NCI-H2029 treated with DMSO at 0.1 percent for 48 hours (cell line): ENCODE data around the gene EPAS1.

Experiments
- DNase-seq: peaks from one replicate; lab custom pipeline; 2025; lab: John Stamatoyannopoulos, UW

EPAS1 gene

DNA sequence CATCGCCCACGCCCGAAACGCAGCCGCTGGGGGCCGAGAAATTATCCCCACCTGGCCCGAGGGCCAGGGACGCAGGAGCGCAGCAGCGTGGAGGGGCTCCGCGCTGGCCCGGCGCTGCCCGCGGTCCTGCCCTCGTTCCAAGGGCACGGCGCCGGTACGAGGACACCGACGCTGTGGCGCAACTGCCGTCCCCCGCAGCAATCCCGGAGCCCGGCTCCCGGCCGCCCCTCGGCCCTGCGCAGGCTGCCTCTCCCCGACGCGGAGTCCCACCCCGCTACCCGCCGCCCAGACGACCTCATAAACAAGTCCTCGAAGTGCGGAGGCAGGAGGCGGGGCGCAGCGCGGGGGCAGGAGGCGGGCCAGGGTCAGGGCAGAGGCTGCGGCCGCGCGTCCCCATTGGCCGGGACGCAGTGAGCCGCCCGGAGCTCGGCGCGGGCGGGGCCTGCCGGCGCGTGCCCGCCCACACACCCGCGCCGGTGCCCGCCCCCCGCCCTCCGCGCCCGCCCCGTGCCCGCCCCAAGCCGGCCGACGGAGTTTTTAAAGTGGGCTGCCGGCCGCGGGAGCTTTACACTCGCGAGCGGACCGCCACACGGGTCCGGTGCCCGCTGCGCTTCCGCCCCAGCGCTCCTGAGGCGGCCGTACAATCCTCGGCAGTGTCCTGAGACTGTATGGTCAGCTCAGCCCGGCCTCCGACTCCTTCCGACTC lies at the start of gene EPAS1:
EPAS1 (plus strand) TSS at position 568 of the 706 bp plus-strand sequence. CDS start 505 bp downstream, outside the sequence.
- DNase-seq = peak; percentile 22

DNA sequence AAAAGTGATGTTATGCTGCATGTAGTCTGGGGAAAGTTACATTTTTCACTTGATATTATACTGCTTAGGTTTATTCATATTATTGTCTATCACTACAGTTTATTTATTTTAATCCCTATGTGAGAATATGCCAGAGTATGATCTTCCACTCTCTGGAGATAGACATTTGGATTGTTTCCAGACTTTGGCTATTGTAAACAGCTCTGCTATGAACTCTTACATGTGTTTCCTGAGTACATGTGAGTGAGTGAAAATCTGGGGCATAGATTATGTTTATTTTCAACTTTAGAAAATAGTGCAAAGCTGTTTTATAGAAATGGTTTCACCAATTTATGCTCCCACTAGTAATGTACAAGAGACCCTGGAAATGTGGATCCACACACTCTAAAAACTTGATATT lies 49.0 kb upstream of the EPAS1 start:
- DNase-seq = peak; percentile 15

GRCh38 chr2:46249654-46250053 lies 47.6 kb upstream of the EPAS1 start:
- DNase-seq = no peak

GRCh38 chr2:46252891-46253659 lies 44.1 kb upstream of the EPAS1 start:
- no peak for DNase-seq

DNA sequence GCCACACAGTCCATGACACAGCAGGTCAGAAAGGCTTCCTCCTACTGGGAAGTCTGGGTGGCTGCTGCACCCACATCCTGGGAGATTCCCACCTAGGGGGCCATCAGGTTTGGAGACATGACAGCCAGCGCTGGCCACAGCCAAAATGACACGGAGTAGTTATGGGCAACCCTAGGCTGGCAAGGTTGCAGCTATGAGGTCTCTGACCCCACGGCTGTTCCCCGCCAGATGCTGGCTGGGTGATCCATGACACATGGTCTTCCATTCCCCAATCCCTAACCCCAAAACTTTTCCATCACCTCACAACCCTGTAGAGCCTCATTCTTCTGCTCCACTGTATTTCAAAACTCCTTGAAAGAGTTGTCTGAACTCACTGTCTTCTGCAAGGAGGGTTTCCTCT lies 42.7 kb upstream of the EPAS1 start:
- no peak for DNase-seq

GRCh38 chr2:46256563-46257142 lies 40.6 kb upstream of the EPAS1 start:
- DNase-seq = peak; percentile 6

DNA sequence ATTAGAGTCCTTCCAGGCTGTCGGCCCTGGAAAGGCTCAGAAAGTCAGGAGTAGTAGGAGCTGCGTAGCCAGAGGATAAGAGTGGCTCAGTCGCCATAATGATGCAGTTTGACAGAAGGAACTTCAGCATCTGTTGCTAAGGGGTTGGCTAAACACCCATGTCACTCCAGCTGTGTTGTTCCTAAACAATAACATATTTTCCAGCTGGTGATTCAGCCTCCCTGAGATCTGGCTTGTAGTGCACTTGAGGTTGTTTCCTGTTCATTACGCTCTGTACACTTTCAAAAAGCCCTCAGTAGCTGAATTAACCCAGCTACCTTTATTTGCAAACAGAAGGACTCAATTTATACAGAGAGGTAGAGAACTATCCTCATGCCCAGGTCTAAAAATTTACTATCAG lies 39.7 kb upstream of the EPAS1 start:
- DNase-seq = peak; percentile 93

DNA sequence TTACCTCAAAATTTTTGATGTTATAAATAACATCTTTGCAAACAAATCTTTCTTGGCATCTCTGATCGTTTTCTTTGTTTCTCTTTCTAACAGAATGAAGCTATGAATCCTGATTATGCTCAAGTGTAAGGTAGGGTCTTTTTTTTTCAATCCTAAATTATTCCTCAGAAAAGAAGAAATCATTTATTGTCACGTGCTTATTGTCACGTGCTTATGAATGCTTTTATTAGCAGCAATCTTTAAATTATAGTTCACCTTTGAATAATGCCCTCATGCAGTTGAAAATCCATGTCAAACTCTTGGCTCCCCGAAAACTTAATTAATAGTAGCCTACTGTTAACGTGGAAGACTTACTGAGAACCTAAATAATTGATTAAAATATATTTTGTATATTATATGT lies 39.2 kb upstream of the EPAS1 start:
- DNase-seq = no peak

DNA sequence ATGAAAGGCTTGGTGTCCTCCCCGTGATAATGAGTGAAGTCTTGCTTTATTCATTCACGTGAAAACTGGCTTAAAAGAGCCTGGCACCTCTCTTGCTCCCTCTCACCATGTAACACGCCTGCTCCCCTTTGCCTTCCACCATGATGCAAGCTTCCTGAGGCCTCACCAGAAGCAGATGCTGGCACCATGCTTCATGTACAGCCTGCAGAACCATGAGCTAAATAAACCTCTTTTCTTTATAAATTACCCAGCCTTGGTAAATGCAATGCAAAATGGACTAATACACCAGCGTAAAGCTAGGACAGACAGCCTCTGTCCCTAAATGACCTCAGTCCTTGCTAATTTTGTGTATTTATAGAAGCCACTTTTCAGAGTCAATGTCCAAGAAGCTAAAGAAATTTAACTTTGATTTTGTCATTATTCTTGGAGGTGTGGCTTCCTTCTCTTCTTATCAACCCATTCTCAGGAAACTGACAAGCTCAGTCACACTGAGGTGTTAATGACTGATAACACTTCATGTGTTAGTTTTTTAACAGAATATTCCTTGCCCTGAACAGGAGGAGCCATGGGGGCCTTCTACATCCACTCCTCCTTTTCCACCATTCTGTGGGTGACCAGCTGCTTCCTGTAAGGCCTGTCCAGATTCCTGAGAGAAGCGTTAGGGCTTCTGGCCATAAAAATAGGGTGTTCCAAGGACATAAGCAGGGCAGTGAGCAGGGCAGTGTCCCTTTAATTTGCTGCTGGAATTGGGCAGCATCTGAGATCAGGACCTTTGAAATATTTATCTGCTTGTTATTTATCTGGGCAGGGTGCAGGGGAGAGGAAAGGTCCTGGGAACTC lies 38.0 kb upstream of the EPAS1 start:
- no peak for DNase-seq

- no peak for DNase-seq
Observed at GRCh38 chr2:46259777-46260168, 37.4 kb upstream of the EPAS1 start.

GRCh38 chr2:46260305-46260704 lies 36.9 kb upstream of the EPAS1 start:
- DNase-seq = no peak

DNA sequence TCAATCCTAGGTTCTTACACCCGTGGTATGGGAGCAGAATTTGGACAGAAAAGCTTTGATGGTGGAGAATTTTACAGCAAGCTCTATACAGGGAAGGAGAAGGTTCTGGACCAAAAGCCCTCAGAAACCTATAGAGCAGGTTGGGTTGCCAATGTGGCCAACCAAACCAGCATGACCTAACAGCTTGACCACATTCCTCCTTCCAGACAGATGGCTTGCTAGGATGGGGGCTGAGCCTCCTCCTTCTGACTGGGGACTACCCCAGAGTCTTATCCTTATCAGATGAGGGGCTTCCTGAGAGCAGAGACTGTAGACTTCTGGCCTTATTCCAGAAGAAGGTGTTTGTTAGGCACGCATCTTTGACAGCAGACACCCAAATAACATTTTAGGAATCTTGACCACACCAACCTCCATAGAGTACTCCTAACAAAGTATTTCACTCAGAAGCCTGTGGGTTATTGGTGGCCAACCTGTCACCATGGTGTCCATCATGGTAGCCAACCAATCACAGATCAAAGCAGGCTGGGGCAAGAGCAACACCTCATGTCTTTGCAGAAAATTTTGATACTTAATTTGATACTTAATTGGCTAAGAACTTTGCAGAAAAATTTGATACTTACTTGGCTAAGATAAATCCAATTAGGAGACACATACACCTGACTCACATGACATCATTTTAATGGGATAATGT lies 34.8 kb upstream of the EPAS1 start:
- DNase-seq = no peak

DNA sequence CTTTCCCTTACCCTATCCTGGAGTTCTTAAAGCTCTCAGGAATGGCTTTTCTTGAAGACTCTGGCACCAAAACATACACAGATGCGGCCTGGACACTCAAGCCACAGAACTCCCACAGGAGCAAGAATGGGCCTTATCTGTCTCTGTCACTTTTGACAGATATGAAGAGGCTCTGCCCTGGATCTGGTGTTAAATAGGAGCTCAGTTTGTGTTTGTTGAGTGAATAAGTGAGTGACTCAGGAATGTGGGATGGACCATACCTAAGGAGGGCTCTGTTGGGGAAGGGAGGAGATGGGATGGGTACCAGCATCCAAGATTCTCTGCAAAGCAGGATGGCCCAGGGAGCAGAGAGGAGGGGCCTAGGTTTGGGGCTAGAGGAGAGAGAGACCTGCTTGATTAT lies 33.9 kb upstream of the EPAS1 start:
- no peak for DNase-seq

DNA sequence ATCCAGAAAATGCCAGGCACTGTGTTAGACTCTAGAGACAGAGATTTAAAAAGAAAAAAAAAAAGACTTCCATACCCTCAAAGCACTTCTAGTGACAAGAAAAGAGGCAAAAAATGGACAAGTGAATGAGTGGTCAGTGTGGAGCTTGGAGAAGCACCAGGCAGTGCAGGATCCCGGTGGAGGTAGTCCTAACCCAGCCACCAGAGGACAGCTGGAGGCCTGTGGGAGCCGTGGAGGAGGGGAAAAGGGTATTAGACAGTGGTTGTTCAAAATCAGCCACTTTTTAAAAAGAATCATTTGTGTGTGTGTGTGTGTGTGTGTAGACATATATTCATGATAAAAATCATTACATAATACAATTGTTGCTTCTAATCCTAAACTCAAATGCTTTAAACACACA lies 32.8 kb upstream of the EPAS1 start:
- no peak for DNase-seq

DNA sequence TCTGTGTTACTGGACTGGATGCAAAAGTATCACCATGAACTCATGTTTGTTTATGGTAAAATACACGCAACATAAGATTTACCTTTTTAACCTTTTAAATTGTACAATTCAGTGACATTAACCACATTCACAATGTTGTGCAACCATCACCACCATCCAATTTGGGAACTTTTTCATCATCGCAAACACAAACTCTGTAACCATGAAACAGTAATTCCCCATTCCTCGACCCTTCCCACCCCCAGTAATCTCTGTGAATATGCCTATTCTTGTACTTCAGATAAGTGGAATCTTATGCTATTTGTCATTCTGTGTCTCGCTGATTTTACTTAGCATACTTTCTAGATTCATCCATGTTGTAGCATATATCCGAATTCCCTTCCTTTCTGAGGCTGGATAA lies 31.1 kb upstream of the EPAS1 start:
- no peak for DNase-seq

DNA sequence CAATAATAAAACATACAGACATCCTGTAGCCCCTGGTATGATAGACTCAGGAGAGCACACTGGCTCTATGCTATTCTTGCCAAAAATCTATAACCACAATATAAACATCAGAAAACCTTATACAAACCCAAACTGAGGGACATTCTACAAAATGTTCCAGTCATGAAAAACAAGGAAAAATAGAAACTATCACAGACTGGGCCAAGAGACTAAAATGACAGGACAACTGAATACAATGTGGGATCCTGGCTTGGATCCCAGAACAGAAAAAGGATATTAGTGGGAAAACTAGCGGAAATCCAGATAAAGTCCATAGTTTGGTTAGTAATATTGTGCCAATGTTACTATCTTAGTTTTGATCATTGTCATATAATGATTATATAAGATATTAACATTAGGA lies 29.6 kb upstream of the EPAS1 start:
- DNase-seq = no peak

GRCh38 chr2:46268196-46268595 lies 29.0 kb upstream of the EPAS1 start:
- no peak for DNase-seq

DNA sequence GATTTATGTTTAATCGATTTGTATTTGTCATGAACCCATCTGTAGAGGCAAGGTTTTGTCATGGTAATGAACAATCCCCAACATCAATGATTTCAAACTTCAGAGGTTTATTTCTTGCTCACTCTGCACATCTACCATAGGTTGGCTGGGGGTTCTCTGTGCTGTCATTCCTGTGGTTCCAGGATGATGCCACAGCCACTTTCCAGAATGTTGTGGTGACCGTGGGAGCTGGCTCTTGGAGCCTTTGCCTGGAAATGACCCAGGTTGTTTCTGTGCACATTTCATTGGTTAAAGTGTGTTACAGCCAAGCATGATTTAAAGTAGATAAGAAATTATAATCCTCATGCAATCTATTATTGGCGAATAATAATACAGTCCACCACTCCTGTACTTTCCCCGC lies 28.2 kb upstream of the EPAS1 start:
- no peak for DNase-seq

GRCh38 chr2:46269544-46270273 lies 27.5 kb upstream of the EPAS1 start:
- DNase-seq = no peak

DNA sequence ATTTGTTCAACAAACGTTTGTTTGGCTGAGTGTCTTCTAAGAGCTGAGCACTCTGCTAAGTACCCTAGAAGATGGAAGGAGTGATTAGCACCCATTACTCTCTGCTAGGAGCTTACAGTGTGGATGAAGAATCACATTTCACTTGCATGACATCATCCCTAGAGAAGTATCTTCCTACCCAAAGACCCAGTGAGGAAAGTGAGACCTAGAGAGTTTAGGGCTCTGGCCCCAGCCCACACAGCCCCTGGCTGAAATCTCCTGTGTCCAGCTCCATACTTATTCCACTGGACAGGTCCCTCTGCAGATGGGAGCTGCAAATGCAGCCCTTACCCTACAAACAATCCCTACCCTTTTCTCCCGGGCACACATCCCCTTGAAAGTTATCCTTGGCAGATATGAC lies 26.8 kb upstream of the EPAS1 start:
- no peak for DNase-seq

DNA sequence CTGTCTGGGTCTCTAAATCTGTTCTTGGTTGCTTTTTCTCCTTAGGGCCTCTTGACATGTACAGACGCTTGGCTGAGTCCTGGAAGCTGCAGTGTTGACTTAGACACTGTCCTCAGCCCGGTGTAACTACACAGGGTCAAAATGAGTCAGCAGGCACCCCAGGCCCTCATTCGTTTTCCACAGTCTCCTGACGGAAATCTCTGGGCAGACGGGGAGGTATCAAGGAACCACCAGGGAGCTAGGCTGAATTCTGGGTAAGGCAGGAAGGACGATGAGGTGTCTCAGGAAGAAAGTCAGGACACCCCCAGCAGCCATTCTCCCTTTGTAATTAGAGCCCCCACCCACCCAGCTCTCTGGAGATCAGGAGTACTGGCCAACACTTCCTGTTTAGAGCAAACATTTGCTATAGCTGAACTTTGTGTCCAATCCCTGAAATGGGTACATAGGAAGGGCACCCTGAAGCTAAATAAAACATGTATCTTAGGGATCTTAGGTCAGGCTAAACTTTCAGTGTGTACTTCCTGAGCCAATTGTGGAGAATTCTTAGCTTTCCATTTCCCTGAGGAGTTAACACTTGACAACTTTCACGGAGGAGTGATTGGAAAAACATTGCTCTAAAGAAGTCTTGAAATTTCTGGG lies 23.9 kb upstream of the EPAS1 start:
- DNase-seq = no peak
